AG09309 (cell line): ENCODE data around the gene PER1.

Experiments used
- DNase-seq: peaks from one replicate; pipeline ENCODE4 v3.0.0-alpha.2; 2010; ENCODE audit warnings: low read depth
- H3K4me3 ChIP-seq: 2 replicates; pipeline ENCODE4 v1.5.1; 2011; ENCODE audit warnings: mild to moderate bottlenecking, low read depth, low read length, moderate library complexity; ENCODE audit not compliant: control insufficient read depth
- TF ChIP-seq, protein P1 (sequence below): IDR thresholded peaks from 2 replicates; pipeline ENCODE4 v1.5.1; 2011; ENCODE audit warnings: mild to moderate bottlenecking, low read depth, low read length, inconsistent platforms; ENCODE audit not compliant: insufficient read depth, control insufficient read depth; ENCODE audit errors: missing control alignments

Gene PER1

DNA sequence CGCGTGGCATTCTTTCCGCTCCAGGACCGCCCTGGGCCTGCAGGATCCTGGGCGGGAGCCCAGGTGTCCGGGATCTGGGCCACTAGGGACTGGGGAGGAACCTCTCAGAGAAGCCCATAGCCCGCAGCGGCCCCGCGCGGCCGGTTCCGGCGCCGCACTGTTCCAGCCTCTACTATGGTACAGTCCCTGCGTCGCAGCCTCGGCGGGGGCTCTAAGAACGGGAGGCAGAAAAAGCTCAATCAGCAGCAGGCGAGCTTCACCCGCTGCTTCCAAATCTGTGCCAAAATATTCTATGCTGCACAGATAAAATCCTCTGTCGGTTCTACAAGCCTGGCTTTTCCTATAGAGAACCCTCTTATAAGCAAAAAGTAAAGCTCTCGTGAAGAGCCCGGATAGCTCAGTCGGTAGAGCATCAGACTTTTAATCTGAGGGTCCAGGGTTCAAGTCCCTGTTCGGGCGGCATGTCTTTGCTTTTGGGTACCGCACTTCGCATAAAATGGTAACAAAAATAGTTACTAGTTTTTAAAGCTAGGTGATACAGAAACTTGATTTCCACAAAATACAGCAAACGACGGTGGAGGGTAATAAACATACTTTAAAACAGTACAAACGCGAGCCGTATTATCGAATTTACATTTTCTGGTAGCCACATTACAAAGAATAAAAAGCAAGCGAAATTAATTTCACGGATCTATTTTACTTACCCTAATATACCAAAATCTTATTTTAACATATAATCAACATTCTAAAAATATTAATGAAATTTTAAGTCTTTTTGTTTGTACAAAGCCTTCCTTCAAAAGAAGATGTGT is 33.2 kb downstream of the PER1 start:
- H3K4me3 ChIP-seq: peak overlapping the region; percentile 55
- DNase-seq: no peak
- TF ChIP-seq, protein P1, sequence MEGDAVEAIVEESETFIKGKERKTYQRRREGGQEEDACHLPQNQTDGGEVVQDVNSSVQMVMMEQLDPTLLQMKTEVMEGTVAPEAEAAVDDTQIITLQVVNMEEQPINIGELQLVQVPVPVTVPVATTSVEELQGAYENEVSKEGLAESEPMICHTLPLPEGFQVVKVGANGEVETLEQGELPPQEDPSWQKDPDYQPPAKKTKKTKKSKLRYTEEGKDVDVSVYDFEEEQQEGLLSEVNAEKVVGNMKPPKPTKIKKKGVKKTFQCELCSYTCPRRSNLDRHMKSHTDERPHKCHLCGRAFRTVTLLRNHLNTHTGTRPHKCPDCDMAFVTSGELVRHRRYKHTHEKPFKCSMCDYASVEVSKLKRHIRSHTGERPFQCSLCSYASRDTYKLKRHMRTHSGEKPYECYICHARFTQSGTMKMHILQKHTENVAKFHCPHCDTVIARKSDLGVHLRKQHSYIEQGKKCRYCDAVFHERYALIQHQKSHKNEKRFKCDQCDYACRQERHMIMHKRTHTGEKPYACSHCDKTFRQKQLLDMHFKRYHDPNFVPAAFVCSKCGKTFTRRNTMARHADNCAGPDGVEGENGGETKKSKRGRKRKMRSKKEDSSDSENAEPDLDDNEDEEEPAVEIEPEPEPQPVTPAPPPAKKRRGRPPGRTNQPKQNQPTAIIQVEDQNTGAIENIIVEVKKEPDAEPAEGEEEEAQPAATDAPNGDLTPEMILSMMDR: peak; percentile 96

DNA sequence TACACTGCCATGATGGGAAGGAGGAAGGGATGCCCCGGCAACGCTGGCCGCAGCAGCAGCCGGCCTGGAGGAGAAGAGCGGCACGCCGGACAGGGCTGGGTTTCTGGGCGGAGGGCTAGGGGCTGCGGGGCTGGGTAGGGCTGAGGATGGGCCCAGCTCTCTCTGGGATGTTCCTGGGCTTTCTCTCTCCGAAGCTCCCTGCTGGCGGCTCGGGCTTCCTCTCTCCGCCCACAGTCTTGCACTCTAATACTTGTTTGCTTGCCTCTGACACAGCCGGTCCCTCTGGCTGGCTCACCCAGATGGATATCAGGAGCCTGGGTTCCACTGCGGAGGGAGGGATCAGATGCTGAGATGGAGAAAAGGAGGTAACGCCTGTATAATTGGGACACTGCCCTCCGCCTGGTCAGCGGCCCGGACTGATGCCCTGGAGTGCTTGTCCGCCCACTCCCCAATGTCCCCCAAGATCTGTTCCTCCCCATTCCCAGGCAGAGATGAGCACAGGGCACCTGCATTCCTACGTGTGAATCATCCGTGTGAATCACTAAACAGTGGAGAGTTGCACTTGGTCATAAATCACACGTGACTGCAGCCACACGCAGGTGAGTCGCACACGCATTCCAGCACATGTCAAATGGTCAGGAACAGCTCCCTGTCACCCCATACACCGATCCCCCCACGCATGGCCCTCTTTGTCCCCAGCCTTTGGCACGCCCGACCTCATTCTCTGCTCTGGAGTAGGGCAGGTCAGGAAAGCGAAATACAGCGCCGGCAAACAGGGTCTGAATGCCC is 34.0 kb downstream of the PER1 start, which contains the start of gene ALOXE3:
Gene ALOXE3, minus strand, starts transcription at position 535 of the 789 bp plus-strand sequence. Its CDS starts 524 bp downstream, at position 11.
- H3K4me3 ChIP-seq: peak within 1 kb of the TSS; percentile 55
- no peak for DNase-seq
- TF ChIP-seq, protein P1: no peak

DNA sequence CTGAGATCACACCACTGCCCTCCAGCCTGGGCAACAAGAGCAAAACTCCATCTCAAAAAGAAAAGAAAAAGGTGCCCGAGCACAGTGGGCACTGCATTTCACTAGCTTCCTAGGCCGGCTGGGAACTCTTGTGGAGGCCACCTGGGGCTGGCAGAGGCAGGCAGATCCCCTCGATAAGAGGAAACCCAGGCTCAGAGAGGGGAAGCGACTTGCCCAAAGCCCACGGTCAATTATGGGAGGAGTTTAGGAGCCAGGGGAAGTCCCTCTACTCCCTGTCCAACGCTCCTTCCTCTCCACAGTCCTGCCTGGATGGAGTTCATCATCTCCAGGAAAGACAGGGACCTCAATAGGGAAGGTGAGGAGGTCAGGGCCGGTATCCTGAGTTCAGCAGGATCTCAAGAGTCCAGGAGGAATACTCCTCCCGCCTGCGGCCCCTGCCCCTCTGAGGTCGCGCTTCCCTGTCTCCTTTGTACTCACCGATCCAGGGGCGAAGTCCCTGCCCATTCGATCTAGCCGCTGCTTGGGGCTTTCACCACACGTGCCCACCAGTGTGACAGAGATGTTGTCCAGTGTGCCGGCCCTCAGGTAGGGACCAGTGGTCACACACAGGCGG is 34.7 kb downstream of the PER1 start:
- H3K4me3 ChIP-seq: peak overlapping the region; percentile 55
- DNase-seq: no peak
- TF ChIP-seq, protein P1: no peak

DNA sequence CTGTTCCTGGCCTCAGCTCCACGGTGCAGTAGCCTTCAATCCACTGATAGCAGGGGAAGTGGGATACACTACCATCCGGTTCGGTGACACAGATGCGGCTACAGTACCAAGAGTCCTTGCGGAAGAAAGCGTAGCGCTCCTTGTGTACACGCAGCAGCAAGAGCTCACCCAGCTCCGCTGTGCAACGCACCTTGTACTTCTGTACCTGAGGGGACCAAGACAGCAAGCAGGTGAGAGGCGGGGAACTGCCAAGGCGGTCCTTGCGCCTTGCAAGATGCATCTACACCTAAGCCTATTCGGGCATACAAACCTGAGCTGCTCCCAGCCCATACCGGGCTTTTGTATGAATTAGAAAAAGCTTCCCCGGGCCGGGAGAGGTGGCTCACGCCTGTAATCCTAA is 35.4 kb downstream of the PER1 start:
- no peak for DNase-seq
- no peak overlapping the region for H3K4me3 ChIP-seq
- TF ChIP-seq, protein P1: no peak

DNA sequence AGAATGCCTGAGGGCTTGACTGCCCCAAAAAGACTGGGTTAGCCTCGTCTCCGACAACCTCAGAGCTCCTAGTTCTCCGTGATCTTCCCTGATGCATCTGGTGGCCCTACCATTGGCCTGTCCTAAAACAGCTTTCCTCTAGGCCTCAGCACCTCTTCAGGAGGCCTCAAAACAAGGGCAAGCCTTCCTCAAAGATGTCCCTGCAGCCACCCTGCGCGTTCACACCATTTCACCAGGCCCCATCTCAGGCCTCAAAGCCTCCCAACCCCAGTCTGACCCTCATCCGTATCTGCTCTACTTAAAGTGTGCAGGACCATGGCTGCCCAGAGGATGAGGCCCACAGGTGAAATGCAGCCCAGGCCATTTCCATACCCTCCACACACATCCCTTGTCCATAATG is 41.3 kb downstream of the PER1 start:
- no peak for DNase-seq
- TF ChIP-seq, protein P1: no peak
- no peak overlapping the region for H3K4me3 ChIP-seq

DNA sequence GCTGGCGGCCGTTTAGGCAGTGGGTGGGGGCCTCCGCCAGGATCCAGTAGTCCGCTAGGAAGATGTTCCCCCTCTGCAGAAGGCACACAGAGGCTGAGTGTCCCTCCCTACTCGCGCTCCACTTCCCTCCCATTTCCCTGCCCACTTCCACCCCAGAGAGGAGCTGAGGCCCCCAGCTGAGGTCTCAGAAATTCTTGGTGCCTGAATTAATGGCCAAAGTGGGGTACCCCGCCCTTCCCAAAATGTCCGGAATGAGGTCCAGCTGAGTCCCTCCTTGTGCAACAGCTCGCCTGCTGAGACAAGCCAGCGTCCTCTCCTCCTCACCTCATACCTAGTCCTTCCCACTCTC is 41.8 kb downstream of the PER1 start:
- TF ChIP-seq, protein P1: no peak
- no peak for DNase-seq
- H3K4me3 ChIP-seq: no peak overlapping the region
